ENCODE measurements around the gene SCP2.

DNA sequence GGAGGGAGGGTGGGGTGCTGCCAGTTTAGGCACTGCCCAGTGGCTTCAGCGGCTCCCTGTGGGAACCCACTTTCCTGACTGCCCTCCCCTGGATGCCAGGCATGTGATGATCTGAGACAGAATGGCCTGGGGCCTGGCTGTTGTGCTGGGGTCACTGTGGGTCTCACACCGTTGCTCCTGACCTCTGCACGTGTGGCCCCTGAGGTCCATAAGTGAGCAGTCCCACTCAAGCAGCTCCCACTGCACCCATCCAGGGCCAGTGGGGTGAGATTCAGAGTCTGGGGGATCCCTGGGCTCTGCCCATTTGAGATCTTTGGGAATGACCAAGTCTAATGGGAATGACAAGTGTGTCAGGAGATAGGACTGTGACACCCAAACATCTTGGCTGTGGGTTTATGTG lies 153.0 kb downstream of the SCP2 start:
- TF ChIP-seq, protein P1, sequence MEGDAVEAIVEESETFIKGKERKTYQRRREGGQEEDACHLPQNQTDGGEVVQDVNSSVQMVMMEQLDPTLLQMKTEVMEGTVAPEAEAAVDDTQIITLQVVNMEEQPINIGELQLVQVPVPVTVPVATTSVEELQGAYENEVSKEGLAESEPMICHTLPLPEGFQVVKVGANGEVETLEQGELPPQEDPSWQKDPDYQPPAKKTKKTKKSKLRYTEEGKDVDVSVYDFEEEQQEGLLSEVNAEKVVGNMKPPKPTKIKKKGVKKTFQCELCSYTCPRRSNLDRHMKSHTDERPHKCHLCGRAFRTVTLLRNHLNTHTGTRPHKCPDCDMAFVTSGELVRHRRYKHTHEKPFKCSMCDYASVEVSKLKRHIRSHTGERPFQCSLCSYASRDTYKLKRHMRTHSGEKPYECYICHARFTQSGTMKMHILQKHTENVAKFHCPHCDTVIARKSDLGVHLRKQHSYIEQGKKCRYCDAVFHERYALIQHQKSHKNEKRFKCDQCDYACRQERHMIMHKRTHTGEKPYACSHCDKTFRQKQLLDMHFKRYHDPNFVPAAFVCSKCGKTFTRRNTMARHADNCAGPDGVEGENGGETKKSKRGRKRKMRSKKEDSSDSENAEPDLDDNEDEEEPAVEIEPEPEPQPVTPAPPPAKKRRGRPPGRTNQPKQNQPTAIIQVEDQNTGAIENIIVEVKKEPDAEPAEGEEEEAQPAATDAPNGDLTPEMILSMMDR (conservative IDR thresholded peaks at IDR 0.05; ENCODE audit: low read depth, low read length), result no peak
- no peak for TF ChIP-seq EZH2 (IDR thresholded peaks at IDR 0.05; ENCODE audit: borderline replicate concordance, low read depth, low read length, poor library complexity, severe bottlenecking)

Measured in A673 (cell line).